Dedifferentiated amniotic fluid mesenchymal stem cell (primary cell): ENCODE measurements around the gene ZC3HAV1.
"Not testable (repeated sequence)": the region's sequence is repeated elsewhere in the genome, so short reads cannot be mapped to it uniquely, and the experiment has no call there.

Experiments
- DNase-seq: peaks from one replicate; pipeline ENCODE4 v3.0.0-alpha.2; 2016; ENCODE audit errors: extremely low spot score

ZC3HAV1 gene

DNA sequence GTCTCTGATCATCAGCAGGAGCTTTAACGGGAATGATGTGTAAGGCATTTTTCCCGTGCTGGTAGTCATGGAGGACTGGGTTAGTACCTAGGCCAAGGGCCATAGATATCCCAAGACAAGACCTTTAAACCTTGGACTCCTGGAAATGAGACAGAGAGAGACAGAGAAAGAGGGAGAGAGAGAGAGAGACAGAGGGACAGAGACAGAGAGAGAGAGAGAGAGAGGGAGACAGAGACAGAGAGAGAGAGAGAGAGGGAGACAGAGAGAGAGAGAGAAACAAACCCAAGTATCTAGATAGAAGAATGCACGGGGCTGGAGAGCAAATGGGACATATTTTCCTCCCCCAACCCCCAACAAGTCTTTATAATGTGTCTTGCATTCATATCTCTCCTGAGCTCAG lies 22.3 kb downstream of the ZC3HAV1 start:
- DNase-seq: no peak

DNA sequence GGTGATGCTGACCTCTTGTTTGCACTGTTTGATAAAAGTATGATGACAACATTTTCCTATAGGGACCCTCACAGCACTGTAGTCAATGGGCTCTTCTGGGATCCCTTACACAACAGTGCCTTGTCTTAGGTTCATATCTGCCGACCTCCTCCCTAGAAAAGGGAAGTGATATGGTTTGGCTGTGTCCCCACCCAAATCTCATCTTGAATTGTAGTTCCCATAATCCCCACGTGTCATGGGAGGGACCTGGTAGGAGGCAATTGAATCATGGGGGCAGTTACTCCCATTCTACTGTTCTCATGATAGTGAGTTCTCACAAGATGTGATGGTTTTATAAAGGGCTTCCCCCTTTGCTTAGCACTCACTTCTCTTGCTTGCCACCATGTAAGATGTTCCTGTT lies 23.1 kb downstream of the ZC3HAV1 start:
- DNase-seq: no peak

DNA sequence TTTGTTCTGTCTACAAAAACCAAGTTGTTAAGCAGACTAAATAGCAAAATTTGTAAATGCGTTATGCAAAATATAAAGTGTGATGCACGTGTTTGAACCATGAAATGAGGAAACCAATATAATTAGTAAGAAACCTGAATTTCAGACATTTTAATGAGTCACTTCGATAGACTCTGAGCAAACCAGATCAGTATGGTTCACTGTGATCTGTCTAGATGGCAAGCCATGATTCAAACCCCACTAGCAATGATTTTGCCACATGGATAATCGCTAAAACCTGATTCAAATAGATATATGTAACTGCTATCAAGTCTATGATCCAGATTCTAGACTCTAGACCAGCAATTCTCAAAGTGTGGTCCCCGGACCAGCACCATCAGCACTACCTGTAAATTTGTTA lies 24.8 kb downstream of the ZC3HAV1 start:
- DNase-seq: no peak

- DNase-seq: no peak
These were observed 27.9 kb downstream of the ZC3HAV1 start for GRCh38 chr7:139081584-139081983.

DNA sequence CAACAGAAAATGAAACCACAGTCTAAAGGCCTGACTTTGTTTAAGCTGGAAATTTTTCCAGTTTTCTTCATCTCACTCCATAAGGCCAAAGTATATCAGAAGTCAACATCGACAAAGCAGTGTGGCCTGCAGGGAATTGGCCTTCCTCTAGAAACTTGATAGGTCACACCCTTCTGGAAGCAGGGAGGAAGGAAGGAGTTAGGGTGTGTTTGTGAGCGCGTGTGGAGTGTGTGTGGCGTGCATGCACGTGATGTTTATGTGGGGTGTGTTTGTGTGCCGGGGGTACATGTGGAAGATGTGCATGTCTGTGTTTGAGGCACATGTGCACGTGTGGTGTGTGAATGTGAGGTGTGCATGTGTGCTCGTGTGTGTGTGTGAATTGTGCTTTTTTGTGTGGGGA lies 28.6 kb downstream of the ZC3HAV1 start:
- DNase-seq: no peak

DNA sequence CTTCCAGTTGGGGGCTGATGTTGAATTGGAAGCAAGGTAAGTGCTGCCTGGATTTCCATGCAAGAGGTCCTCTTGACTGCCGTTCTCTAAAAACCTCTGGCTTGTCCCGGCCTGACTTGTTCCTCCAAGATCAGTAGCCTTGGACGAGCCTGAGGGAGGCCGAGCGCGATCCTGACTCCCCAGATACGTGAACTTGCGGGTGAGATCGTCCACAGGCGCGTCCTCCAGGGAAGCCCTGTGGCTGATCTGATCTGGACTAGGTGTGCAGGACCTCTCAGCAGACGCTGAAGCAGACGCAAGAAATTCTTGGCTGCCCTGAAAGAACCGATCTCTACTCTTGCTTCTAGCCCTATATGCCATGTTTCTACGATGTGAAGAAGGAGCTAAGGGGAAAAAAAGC lies 29.7 kb downstream of the ZC3HAV1 start:
- DNase-seq: no peak

DNA sequence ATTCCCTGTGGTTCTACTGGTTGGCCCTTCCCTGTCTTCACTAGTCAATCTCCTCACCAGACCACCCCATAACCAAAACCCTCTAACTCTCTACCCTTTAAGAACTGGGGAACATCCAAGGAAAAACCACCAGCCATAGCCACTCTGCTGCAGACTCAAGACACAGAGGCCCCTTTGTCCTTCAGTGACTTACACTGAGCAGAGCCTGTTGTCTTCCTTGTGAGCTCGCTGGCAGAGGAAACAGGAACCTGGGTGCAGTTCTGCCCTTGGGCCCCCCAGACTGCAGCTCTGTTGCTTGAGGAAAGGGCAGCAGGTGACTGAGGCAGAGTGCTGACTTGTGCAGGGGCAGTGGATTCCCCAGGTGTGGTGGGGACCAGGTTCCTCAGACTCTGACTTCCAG lies 30.6 kb downstream of the ZC3HAV1 start:
- no peak for DNase-seq

DNA sequence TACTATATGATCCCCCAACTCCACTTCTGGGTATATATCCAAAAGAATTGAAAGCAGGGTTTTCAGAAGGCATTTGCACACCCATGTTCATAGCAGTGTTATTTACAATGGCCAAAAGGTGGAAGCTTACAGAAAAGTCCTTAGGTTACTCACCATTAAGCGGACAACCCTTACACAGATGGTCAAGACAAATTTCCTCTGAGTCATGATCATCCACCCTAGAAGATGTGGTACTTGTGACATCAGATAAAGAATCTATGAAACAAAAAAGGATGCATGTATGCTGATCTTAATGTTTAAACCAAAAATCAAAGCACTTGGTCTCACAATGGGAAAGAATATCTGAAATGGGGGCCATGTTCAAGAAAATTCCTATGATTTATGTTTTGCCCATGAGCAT lies 31.1 kb downstream of the ZC3HAV1 start:
- DNase-seq: no peak

- not testable (repeated sequence) for DNase-seq
These were observed 31.8 kb downstream of the ZC3HAV1 start for GRCh38 chr7:139077706-139078105.

GRCh38 chr7:139075871-139076686 lies 33.4 kb downstream of the ZC3HAV1 start:
- no peak for DNase-seq

DNA sequence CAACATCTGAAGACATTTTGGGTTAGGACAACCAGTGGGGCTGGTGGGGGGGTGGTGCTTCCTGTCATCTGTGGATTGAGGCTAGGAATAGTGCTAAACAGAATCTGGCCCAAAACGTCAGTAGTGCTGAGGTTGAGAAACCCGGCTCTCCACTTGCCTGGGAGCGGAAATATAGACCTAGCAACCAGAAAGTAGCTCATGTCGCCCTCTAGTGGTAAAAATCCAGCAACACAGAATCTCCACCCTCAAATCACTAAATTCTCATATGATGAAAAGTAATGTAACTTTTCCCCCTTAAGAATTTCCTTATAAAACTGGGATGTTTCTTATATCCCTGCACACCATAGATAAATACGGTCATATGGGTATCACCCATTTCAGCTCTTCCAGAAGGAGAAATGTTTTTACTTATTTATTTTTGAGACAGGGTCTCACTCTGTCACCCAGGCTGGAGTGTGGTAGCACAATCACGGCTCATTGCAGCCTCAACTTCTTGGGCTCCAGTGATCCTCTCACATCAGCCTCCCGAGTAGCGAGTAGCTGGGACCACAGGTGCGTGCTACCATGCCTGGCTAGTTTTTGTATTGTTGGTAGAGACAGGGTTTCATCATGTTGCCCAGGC lies 34.4 kb downstream of the ZC3HAV1 start:
- DNase-seq: peak; percentile 97

DNA sequence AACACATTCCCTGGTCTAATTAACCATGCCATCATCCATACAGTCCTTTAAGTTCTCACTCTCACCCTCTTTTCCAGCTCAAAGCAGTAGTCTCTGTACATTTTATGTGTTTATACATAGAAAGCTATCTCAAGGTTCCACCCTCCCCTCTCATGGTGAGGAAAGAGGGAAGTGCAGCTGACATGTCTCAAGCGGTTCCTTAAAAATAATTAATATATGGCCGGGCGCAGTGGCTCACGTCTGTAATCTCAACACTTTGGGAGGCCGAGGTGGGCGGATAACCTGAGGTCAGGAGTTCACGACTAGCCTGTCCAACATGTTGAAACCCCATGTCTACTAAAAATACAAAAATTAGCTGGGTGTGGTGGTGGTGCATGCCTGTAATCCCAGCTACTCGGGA lies 36.7 kb downstream of the ZC3HAV1 start:
- DNase-seq: no peak

DNA sequence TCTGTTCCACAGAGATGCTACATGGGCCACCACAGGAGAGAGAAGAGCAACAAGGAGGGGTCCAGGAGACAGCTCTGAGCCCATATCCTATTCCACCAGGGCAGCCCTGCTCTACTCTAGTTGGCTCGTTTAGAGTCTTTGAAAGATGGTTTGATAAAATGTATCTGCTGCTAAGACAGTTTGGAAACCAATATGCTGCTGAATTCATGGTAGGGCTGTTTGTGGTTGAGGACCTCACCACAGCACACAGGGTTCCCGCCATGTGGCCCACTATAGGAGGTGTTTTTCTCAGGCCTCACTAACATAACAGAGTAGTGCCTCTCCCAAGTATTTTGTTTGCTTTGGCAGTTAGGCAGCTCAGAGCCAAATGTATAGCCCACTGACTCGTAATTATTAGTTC lies 37.8 kb downstream of the ZC3HAV1 start:
- no peak for DNase-seq

- DNase-seq: no peak
These were observed 40.7 kb downstream of the ZC3HAV1 start for GRCh38 chr7:139068544-139069399.

DNA sequence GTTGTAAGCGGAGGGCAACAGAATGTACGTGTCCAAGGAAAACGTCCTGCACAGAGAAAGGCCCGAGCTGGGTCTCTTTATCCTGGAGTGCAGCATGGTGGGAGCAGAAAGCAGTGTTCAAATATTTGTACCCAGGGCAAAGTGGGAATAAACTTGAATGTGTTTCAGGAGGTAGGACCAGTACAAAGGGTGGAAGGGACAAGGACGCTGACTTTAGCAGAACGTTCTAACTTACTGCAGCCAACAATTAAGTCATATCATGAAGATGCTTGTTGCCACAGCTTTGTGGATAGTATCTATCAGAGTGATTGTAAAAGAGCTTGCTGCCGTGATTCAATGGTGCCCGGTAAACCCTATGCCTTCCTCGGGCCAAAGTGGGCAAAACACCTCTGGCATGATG lies 43.2 kb downstream of the ZC3HAV1 start:
- no peak for DNase-seq

- no peak for DNase-seq
These were observed 44.2 kb downstream of the ZC3HAV1 start for GRCh38 chr7:139065323-139065722.

GRCh38 chr7:139061416-139061815 lies 48.1 kb downstream of the ZC3HAV1 start:
- no peak for DNase-seq

DNA sequence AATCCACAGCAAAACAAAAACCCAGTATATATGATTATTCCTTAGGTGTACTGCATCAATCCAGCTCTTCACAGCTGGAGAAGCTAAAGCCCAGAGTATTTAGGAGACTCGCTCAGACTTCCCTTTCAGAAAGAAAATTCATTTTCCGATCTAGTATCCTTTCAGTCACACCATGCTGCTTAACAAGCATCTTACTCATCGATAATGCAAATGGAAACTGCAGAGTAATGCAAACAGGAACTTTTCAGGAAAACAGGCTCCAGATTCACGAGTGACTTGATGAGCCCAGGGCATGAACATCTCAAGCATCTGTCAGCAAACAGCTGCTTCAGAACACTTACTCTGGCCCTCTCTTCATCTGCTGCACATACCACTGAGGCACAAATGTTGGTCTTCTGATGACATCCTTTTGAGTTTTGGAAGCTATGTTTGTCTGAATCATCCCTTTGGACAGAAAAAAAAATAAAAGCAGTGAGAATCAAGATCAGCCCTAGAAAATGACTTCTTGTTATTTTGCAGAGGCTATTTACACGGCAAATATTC lies 48.8 kb downstream of the ZC3HAV1 start:
- no peak for DNase-seq

GRCh38 chr7:139059905-139060304 lies 49.6 kb downstream of the ZC3HAV1 start:
- no peak for DNase-seq

- no peak for DNase-seq
These were observed 50.6 kb downstream of the ZC3HAV1 start for GRCh38 chr7:139058943-139059342.

DNA sequence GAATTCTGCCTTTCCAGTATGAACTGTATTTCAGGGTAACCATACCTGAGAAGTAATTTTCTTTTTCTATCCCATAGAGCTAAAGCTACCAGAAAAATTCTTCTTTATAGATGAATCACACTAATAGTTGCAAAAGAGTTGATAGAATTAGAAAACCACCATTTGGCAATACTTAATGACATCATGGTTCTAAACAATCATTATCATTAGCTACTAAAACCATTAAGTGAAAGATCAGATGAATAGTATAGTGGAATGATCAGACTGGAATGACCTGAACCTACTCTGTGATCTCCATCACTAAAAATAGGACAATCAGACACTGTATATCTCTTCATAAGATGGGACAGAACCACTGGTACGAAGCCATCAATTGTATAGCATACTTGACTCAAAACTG lies 53.8 kb downstream of the ZC3HAV1 start:
- DNase-seq: no peak

DNA sequence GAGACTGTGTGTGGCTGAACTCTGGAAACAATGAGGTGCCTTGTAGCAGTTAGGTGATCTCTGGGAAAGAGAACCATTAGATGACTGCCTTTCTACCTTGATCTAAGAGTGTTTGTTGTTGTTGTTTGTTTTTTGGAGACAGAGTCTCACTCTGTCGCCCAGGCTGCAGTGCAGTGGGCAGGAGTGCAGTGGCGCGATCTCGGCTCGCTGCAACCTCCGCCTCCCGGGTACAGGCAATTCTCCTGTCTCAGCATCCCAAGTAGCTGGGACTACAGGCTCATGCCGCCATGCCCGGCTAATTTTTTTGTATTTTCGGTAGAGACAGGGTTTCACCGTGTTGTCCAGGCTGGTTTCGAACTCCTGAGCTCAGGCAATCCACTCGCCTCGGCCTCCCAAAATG lies 54.9 kb downstream of the ZC3HAV1 start:
- DNase-seq: not testable (repeated sequence)
